HG02840 (cell line): ENCODE data around the gene SIK3.
"Not testable (repeated sequence)": the region's sequence is repeated elsewhere in the genome, so short reads cannot be mapped to it uniquely, and the experiment has no call there.

Source experiments
- ATAC-seq: cut with Tn5 transposase; IDR thresholded peaks from one replicate; pipeline ENCODE4 v1.9.1; 2021; ENCODE audit warnings: mild to moderate bottlenecking, moderate library complexity, moderate number of reproducible peaks; ENCODE audit not compliant: unreplicated experiment, low FRiP score

The SIK3 gene

DNA sequence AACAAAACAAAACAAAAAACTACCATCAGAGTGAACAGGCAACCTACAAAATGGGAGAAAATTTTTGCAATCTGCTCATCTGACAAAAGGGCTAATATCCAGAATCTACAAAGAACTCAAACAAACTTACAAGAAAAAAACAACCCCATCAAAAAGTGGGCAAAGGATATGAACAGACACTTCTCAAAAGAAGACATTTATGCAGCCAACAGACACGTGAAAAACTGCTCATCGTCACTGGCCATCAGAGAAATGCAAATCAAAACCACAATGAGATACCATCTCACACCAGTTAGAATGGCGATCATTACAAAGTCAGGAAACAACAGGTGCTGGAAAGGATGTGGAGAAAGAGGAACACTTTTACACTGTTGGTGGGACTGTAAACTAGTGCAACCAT is 14.3 kb upstream of the SIK3 start:
- not testable (repeated sequence) for ATAC-seq

- ATAC-seq, result no peak
These were observed 12.2 kb upstream of the SIK3 start for GRCh38 chr11:117110294-117110950.

GRCh38 chr11:117107701-117108590 is 9.7 kb upstream of the SIK3 start:
- ATAC-seq, result no peak

DNA sequence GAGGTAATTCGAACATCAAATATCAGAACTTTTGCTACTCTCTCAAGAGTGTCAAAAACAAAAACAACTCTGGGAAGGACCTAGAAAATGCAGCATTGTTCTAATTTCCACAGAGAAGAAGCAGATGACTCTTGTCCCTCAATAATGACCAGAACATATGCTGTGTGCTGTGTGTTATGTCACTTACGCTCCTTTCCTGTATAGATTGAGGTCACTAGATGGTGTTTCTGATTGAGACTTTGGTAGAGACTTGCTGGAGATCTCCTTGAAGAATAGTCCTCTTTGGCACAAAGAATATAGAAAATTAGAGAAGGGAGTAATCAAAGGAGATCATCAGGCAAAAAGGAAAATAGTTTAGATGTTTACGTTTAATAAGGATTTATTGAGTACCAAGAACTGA is 2.3 kb upstream of the SIK3 start:
- ATAC-seq, result no peak

GRCh38 chr11:117099696-117100095 is 1.5 kb upstream of the SIK3 start:
- ATAC-seq, result no peak

- ATAC-seq, result peak; percentile 25
These were observed 599 bp downstream of the SIK3 start for GRCh38 chr11:117097389-117098268.

DNA sequence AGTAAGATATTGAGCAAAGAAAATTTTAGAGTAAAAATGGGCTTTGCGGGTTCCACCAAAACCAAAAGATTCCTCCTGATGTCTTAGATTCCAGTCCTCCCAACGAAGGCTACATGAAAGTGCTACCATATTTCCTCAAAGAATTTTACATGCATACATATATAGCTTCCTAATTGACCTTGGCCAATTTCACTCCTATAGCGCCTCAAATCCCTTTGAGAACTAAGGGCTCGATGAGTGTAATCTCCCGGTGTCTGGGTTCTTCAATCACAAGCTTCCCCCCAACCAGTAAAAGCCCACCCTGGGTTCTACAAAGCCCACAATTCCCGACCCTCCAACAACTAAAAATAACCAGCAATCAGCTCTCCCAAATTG is 1.2 kb downstream of the SIK3 start:
- no peak for ATAC-seq

- ATAC-seq, result no peak
These were observed 1.8 kb downstream of the SIK3 start for GRCh38 chr11:117096201-117096991.

DNA sequence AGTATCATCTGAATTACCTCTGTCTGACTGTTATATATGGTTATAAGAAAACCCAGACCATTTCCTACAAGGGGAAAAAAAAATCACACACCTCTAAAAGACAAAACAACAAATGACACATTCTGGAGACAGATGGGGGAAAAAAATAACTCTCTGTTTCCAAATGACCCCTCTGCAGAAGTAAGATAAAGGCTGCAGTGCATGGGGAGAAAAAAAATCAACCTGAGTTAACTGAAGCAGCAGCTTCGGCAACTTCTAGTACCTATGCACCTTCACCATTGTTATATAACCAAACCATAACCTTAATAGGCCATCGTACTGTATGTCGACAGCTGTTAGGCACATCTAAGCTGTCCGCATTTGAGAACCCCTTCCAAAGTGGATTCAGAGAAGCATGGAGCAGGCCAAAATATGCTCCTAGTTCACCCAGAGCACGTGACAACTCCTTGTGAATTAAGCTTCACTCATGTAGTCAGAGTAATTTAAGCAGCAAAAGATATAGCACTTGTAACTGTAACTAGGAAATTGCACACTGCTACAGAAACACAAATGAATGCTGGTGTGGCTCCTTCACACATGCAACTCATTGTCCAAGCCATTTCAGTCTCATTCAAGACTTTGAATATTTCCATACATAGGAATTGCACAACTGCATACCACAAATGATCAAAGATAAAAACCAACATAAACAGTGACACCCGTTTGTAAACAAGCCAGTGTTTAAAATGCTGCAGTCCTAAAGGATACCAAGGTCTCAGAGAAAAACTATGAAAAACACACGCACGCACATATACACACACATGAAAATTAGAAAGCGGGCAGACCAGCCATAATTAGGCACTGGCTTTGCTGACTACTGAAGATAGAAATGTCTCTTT is 2.7 kb downstream of the SIK3 start:
- no peak for ATAC-seq

GRCh38 chr11:117094776-117095175 is 3.5 kb downstream of the SIK3 start:
- no peak for ATAC-seq

- no peak for ATAC-seq
These were observed 5.2 kb downstream of the SIK3 start for GRCh38 chr11:117092951-117093590.

GRCh38 chr11:117091753-117092477 is 6.3 kb downstream of the SIK3 start:
- no peak for ATAC-seq

- ATAC-seq, result no peak
These were observed 8.0 kb downstream of the SIK3 start for GRCh38 chr11:117090111-117090706.

DNA sequence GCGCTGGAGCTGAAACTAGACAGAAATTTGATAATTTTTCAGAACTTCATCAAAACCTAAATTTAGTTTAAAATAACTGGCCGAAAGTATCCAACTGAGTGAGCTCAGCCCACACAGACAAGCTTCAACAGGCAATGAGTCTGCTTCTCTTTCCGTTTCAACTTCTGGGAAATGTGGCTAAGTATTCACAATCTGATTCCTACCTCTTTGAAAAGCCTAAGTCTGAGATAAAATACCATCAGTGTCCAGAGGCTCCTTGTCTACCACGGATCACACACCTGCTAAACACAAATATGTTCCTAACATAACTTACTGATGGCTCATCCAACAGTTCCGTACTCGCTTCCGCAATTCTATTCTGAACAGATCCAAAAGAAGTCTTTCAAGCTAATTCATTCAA is 8.5 kb downstream of the SIK3 start:
- no peak for ATAC-seq

DNA sequence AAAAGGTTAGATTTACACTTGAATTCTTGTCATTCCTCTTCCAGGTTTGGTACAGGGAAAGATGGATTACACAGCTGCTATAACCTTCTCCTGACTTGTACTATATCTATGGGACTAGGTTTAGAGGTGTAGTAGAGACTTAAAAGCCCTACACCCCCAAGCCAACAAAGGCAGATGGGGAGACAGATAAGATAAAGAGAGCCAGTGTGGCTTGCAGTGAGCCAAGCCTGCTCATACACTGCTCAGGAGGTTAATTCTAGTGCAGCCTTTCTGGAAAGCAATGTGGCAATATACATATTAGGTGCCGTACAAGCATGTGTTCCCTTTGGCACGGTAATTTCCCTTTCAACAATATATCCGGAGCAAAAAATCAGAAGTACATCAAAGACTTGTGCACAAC is 10.8 kb downstream of the SIK3 start:
- ATAC-seq, result no peak

DNA sequence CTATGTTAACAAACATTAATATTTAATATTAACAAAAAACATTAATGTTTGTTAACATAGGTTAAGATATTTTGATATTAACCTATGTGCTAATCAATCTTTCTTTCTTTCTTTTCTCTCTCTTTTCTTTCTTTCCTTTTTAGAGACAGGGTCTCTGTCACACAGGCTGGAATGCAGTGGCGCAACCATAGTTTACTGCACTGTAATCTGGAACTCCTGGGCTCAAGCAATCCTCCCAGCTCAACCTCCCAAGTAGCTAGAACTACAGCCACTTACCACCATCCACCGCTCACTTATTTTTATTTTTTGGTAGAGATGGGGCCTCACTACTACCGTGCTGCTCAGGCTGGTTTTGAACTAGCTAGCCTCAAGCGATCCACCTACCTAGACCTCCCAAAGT is 13.2 kb downstream of the SIK3 start:
- ATAC-seq, result no peak

DNA sequence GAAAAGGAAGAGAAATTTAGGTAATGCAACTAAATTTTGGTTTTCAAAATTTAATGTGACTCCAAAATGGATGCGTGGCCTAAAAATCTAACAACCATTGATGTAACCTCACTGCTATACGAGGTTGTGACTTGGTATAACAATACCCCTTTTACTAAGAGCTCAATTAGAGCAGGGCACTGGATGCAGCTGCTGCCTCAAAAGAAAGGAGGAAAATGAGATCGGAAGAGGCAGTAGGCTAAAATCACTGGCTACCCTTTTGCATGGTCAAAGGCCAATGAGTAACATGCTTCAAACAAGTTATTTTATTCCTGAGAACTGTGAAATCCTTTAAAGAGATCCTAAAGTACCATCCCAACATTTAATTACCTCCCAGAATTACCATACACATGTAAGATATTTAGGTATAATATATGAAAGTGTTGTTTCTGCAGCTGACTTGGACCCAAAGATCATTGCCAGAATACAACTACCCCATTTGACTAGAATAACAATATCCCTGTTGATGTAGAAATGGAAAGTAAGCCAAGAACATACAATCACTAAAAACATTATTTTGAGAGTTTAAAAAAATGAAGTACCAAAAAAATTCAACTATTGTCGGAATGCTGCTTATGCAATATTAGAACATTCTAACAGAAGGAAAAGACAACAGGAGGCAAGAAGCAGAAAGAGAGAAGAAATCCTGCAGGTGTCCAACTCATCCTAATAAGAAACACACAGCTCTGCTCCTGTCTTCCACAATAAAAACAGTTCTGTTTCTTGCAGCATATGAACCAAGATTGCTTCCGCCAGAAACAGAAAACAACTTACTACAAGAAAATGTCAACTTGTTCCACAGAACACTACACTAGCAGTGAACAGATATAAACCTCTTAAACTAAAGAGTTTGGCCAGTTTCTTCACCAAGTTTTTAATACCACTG is 15.0 kb downstream of the SIK3 start:
- ATAC-seq, result no peak
